Tibial nerve (tissue), 4 donors: ENCODE data around the gene RUNX1. TPM values are rescaled to one million over a fixed set of nuclear protein-coding genes. Genes with fewer than 3 reads are reported as not detected.

Experiments used
- DNase-seq, 2 donors: peaks; one replicate each; pipeline ENCODE4 v3.0.0-alpha.2; 2019; ENCODE audit warnings: low spot score in 2 of 2
- H3K27ac ChIP-seq, 4 donors: fragments of 200-600 bp; sonication (generic) in 3 of 4; one replicate each; pipeline ENCODE4 v1.5.1; 2017 to 2019; ENCODE audit warnings: mild to moderate bottlenecking in 1 of 4
- H3K27me3 ChIP-seq, 2 donors: fragments of 200-600 bp; sonication (generic) in 1 of 2; one replicate each; pipeline versions ENCODE4 v1.5.1 to v1.6.0; 2017 to 2019
- H3K36me3 ChIP-seq, 3 donors: fragments of 200-600 bp; sonication (generic); one replicate each; pipeline ENCODE4 v1.5.1; 2018 to 2019
- H3K4me1 ChIP-seq, 4 donors: fragments of 200-600 bp; sonication (generic) in 3 of 4; one replicate each; pipeline ENCODE4 v1.5.1; 2017 to 2019
- H3K4me3 ChIP-seq, 4 donors: fragments of 200-600 bp; sonication (generic) in 3 of 4; one replicate each; pipeline ENCODE4 v1.5.1; 2017 to 2019; ENCODE audit warnings: mild to moderate bottlenecking in 1 of 4, moderate library complexity in 1 of 4
- H3K9me3 ChIP-seq, 4 donors: fragments of 200-600 bp; sonication (generic) in 3 of 4; one replicate each; pipeline ENCODE4 v1.5.1; 2017 to 2019
- EP300 ChIP-seq, 2 donors: sonication (generic); formaldehyde crosslinking; IDR thresholded peaks; one replicate each; pipeline ENCODE4 v1.6.1; 2017; ENCODE audit warnings: antibody characterized with exemption in 2 of 2, mild to moderate bottlenecking in 1 of 2
- POLR2A ChIP-seq, 2 donors: fragments of 450-650 bp; IDR thresholded peaks; one replicate each; pipeline ENCODE4 v1.6.1; 2017; ENCODE audit warnings: antibody characterized with exemption in 2 of 2, mild to moderate bottlenecking in 2 of 2, moderate library complexity in 2 of 2
- WGBS, 2 donors: methylation state at CpG; one replicate each; pipeline ENCODE4 v1.1.5; 2018; 5-methylcytosine and 5-hydroxymethylcytosine counted together
- total RNA-seq, 4 donors: library from RNA; depleted of rRNA; stranded (reverse); fragments of >200 nt; gene quantifications; one replicate each; pipeline ENCODE4 v1.1.0, GENCODE V29; 2016
- TF ChIP-seq, protein P1 (sequence below), 5 experiments: fragments of 200-600 bp in 3 of 5; fragments of 450-650 bp in 2 of 5; sonication (generic) in 3 of 5; IDR thresholded peaks; one replicate each; pipeline ENCODE4 v1.5.1; 2016 to 2019; ENCODE audit warnings: antibody characterized with exemption in 5 of 5, mild to moderate bottlenecking in 3 of 5, moderate library complexity in 2 of 5

The RUNX1 gene
- total RNA-seq, 4 donors from 2014 or later = 23.6 to 36.9 (median 26.3) TPM

DNA sequence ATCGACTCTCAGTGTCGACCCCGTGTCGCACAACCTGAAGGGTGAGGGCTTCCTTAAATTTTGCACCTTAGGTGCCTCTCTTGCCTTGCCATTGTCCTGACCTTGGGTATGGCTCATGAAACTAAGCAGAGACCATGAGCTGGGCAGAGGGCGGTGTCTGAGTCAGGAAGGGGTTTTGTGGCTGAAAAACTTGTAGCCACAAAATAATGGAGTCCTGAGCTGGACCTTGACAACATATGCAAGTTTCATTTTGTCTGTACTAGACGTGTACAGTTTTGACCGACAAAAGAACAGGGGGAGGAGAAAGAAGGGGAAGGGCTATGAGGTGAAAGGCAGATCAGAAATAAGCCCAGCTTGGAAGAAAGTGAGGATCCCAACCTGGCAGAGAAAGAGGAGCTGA is 8.3 kb upstream of the RUNX1 start:
- DNase-seq = no peak
- Histone ChIP-seq H3K36me3 (no peaks in the 10 kb centered on the region), H3K4me3 (no peak overlapping the region), H3K4me1 (peaks cover 0 to 10% (median 2%) of the 10 kb centered on the region in 4 donors), H3K27ac (no peak overlapping the region), H3K27me3 (no peaks in the 10 kb centered on the region), H3K9me3 (no peaks in the 10 kb centered on the region)
- TF ChIP-seq POLR2A (IDR thresholded peaks at IDR 0.05) (no peak), EP300 (IDR thresholded peaks at IDR 0.05) (no peak)
- TF ChIP-seq, protein P1, sequence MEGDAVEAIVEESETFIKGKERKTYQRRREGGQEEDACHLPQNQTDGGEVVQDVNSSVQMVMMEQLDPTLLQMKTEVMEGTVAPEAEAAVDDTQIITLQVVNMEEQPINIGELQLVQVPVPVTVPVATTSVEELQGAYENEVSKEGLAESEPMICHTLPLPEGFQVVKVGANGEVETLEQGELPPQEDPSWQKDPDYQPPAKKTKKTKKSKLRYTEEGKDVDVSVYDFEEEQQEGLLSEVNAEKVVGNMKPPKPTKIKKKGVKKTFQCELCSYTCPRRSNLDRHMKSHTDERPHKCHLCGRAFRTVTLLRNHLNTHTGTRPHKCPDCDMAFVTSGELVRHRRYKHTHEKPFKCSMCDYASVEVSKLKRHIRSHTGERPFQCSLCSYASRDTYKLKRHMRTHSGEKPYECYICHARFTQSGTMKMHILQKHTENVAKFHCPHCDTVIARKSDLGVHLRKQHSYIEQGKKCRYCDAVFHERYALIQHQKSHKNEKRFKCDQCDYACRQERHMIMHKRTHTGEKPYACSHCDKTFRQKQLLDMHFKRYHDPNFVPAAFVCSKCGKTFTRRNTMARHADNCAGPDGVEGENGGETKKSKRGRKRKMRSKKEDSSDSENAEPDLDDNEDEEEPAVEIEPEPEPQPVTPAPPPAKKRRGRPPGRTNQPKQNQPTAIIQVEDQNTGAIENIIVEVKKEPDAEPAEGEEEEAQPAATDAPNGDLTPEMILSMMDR (IDR thresholded peaks at IDR 0.05) = no peak
- 89 to 90% methylated on average over 7 of the region's 7 CpGs for WGBS, 2 donors

- peaks cover 0 to 25% (median 13%) of the 10 kb centered on the region in 4 donors for H3K4me1 ChIP-seq
- no peak for DNase-seq
- H3K27ac ChIP-seq = no peak overlapping the region
Observed at GRCh38 chr21:35053356-35054096, 4.4 kb upstream of the RUNX1 start.

GRCh38 chr21:35052801-35053200 is 3.7 kb upstream of the RUNX1 start:
- Histone ChIP-seq H3K4me3 (no peak overlapping the region), H3K4me1 (peaks cover 0 to 31% (median 16%) of the 10 kb centered on the region in 4 donors), H3K27me3 (no peaks in the 10 kb centered on the region), H3K36me3 (no peaks in the 10 kb centered on the region), H3K9me3 (no peaks in the 10 kb centered on the region), H3K27ac (no peak overlapping the region)
- no peak for DNase-seq
- TF ChIP-seq EP300 (IDR thresholded peaks at IDR 0.05) (no peak), POLR2A (IDR thresholded peaks at IDR 0.05) (no peak)
- TF ChIP-seq, protein P1 (IDR thresholded peaks at IDR 0.05) = no peak
- 94 to 96% methylated on average over 3 of the region's 3 CpGs for WGBS, 2 donors

More at GRCh38 chr21:35053356-35054096, 4.4 kb upstream of the RUNX1 start:
- TF ChIP-seq EP300 (IDR thresholded peaks at IDR 0.05) (no peak), POLR2A (IDR thresholded peaks at IDR 0.05) (no peak)
- TF ChIP-seq, protein P1 (IDR thresholded peaks at IDR 0.05) = no peak
- H3K4me3 ChIP-seq = no peak overlapping the region
- no peaks in the 10 kb centered on the region for H3K27me3 ChIP-seq
- no peaks in the 10 kb centered on the region for H3K9me3 ChIP-seq
- H3K36me3 ChIP-seq = no peaks in the 10 kb centered on the region
- 73% methylated on average over 11 of the region's 11 CpGs for WGBS, 2 donors

DNA sequence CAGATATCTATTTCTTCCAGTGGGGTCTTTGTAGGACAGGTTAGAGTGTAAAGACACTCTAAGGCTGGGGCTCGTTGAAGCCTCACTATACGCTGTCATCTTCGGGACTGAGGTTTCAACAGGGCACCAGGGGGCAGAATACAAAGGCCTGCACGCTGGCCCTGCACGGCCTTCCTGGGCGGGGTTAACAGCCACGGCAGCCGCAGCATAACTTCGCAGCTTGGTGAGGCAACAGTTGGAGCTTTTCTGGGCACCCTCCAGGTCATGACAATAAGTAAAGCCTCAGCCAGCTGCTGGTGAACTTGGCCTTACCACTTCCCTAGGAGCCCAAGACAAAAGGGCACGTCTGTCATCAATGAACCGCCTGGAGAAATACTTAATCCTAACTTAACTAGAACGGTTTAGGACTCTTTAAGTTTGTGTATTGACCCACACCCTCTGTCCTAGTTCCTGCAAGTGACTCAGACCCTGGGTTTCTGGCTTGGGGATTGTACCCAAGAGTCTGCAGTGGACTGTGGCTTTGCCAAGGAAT is 2.3 kb upstream of the RUNX1 start:
- peaks cover 0 to 45% (median 21%) of the 10 kb centered on the region in 4 donors for H3K4me1 ChIP-seq
- peak; percentile 38 to 62 for DNase-seq
- H3K27me3 ChIP-seq = no peaks in the 10 kb centered on the region
- TF ChIP-seq EP300 (IDR thresholded peaks at IDR 0.05) = peak in 1 of 2 donors; percentile 63
- TF ChIP-seq, protein P1 (IDR thresholded peaks at IDR 0.05) = peak; percentile 18 to 62 (median 56)
- no peak for TF ChIP-seq POLR2A (IDR thresholded peaks at IDR 0.05)
- no peak overlapping the region for H3K4me3 ChIP-seq
- peak overlapping the region in 2 of 4 donors; percentile 32 to 75 for H3K27ac ChIP-seq
- H3K36me3 ChIP-seq = no peaks in the 10 kb centered on the region
- H3K9me3 ChIP-seq = no peaks in the 10 kb centered on the region
- WGBS, 2 donors = 30 to 66% methylated on average over 9 to 11 of the region's 12 CpGs
